Stimulated activated naive CD4-positive, alpha-beta T cell (primary cell): ENCODE results near the gene MRPL36.

Source experiments
- DNase-seq, 6 experiments: peaks; one replicate each; lab custom pipeline; 2025; lab: John Stamatoyannopoulos, UW

Gene MRPL36

DNA sequence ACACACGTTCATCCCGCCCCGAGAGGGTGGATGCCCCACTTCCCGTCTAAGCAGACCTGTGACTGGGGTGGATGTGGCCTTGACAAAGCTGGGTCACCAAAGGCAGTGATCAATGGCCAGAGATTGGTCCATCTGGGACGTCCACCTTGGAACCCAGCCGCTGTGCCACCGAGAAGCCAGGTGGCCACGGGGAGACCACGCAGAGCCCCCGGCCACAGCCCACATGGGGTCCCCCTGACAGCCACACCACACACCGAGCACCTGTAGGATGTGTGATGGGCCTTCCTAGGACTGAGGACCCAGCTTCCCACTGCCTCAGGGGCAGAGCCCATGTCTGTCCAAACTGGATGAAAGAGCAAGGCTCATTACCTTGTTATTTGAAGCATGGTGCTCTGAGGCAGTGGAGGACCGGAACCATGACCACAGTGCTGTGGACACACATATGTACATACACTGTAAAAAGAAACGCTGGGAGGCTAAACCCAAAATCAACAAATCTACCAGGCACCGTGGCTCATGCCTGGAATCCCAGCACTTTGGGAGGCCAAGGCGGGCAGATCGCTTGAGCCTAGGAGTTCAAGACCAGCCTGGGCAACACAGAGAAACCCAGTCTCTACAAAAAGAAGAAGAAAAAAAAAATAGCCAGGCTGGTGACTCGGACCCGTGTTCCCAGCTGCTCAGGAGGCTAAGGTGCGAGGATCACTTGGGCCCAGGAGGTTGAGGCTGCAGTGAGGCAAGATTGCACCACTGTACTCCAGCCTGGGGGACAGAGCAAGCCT is 50.1 kb downstream of the MRPL36 start:
- no peak for DNase-seq

DNA sequence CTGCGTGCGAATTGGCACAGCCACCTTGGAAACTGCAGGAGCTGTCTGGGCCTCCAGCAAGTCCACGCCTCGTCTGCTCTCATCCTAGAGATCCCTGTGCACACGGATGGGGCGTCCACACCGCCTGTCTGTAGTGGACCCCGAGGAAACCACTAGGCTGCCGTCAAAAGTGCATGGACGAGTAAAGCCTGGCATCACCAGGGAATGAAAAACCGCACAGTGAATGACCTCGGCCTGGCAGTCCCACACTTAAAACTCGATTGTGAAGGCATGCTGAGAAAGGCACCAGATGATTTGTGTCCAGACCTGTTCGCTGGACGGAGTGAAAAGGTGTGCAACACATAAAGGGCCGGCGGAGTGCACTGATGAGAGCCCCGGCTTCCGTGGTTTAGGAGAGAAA is 50.8 kb downstream of the MRPL36 start:
- DNase-seq: no peak
